ENCODE results near the gene MYO1D. TPM values are rescaled to one million over a fixed set of nuclear protein-coding genes. Genes with fewer than 3 reads are reported as not detected.

MYO1D gene
- total RNA-seq, 1 donor from 2014 or later = 23.4 TPM

GRCh38 chr17:32567511-32567910 is 309.4 kb downstream of the MYO1D start:
- Mint-ChIP-seq H3K27me3 (ENCODE audit: low read depth) (no peaks in the 10 kb centered on the region), H3K36me3 (ENCODE audit: low read depth) (no peaks in the 10 kb centered on the region), H3K27ac (no peak overlapping the region), H3K4me1 (ENCODE audit: low read depth) (peaks cover 16% of the 10 kb centered on the region), H3K9me3 (no peaks in the 10 kb centered on the region), H3K4me3 (ENCODE audit: low read depth) (no peak overlapping the region)
- intact Hi-C loops (cut with micrococcal nuclease) = no loop called here
- no peak for DNase-seq (ENCODE audit: low spot score)

GRCh38 chr17:32567086-32567485 is 309.8 kb downstream of the MYO1D start:
- Mint-ChIP-seq H3K27me3 (ENCODE audit: low read depth) (no peaks in the 10 kb centered on the region), H3K9me3 (no peaks in the 10 kb centered on the region), H3K27ac (no peak overlapping the region), H3K4me3 (ENCODE audit: low read depth) (no peak overlapping the region), H3K36me3 (ENCODE audit: low read depth) (no peaks in the 10 kb centered on the region), H3K4me1 (ENCODE audit: low read depth) (peaks cover 16% of the 10 kb centered on the region)
- intact Hi-C loops (cut with micrococcal nuclease) = no loop called here
- DNase-seq (ENCODE audit: low spot score) = no peak

- H3K36me3 Mint-ChIP-seq (ENCODE audit: low read depth) = no peaks in the 10 kb centered on the region
- peaks cover 16% of the 10 kb centered on the region for H3K4me1 Mint-ChIP-seq (ENCODE audit: low read depth)
- no peak for DNase-seq (ENCODE audit: low spot score)
- no peaks in the 10 kb centered on the region for H3K9me3 Mint-ChIP-seq
- intact Hi-C loops (cut with micrococcal nuclease) = no loop called here
- H3K4me3 Mint-ChIP-seq (ENCODE audit: low read depth) = no peak overlapping the region
- no peak overlapping the region for H3K27ac Mint-ChIP-seq
- H3K27me3 Mint-ChIP-seq (ENCODE audit: low read depth) = no peaks in the 10 kb centered on the region
These were observed 310.6 kb downstream of the MYO1D start for GRCh38 chr17:32566303-32566702.

- Mint-ChIP-seq H3K4me1 (ENCODE audit: low read depth) (peaks cover 15% of the 10 kb centered on the region), H3K9me3 (no peaks in the 10 kb centered on the region), H3K36me3 (ENCODE audit: low read depth) (no peaks in the 10 kb centered on the region), H3K4me3 (ENCODE audit: low read depth) (no peak overlapping the region), H3K27me3 (ENCODE audit: low read depth) (no peaks in the 10 kb centered on the region), H3K27ac (no peak overlapping the region)
- no peak for DNase-seq (ENCODE audit: low spot score)
- intact Hi-C loops (cut with micrococcal nuclease) = no loop called here
These were observed 311.5 kb downstream of the MYO1D start for GRCh38 chr17:32565401-32565800.

GRCh38 chr17:32564325-32564724 is 312.6 kb downstream of the MYO1D start:
- Mint-ChIP-seq H3K27me3 (ENCODE audit: low read depth) (no peaks in the 10 kb centered on the region), H3K36me3 (ENCODE audit: low read depth) (no peaks in the 10 kb centered on the region), H3K27ac (no peak overlapping the region), H3K4me3 (ENCODE audit: low read depth) (no peak overlapping the region), H3K9me3 (no peaks in the 10 kb centered on the region), H3K4me1 (ENCODE audit: low read depth) (peaks cover 13% of the 10 kb centered on the region)
- DNase-seq (ENCODE audit: low spot score) = no peak
- intact Hi-C loops (cut with micrococcal nuclease) = no loop called here

GRCh38 chr17:32563583-32563982 is 313.3 kb downstream of the MYO1D start:
- no peak overlapping the region for H3K27ac Mint-ChIP-seq
- intact Hi-C loops (cut with micrococcal nuclease) = no loop called here

GRCh38 chr17:32558997-32559650 is 317.8 kb downstream of the MYO1D start:
- Mint-ChIP-seq H3K9me3 (no peaks in the 10 kb centered on the region), H3K36me3 (ENCODE audit: low read depth) (no peaks in the 10 kb centered on the region), H3K27me3 (ENCODE audit: low read depth) (no peaks in the 10 kb centered on the region), H3K4me3 (ENCODE audit: low read depth) (no peak overlapping the region), H3K4me1 (ENCODE audit: low read depth) (peaks cover 33% of the 10 kb centered on the region), H3K27ac (peak overlapping the region; percentile 18)
- intact Hi-C loops (cut with micrococcal nuclease) = loop anchor here (2.0 to 10.0 kb wide), 2 partner anchors 38 to 74 kb away; partner anchors contain the start of gene CDK5R1
- DNase-seq (ENCODE audit: low spot score) = no peak

More at GRCh38 chr17:32563583-32563982, 313.3 kb downstream of the MYO1D start:
- Mint-ChIP-seq H3K4me3 (ENCODE audit: low read depth) (no peak overlapping the region), H3K9me3 (no peaks in the 10 kb centered on the region), H3K4me1 (ENCODE audit: low read depth) (peaks cover 20% of the 10 kb centered on the region), H3K36me3 (ENCODE audit: low read depth) (no peaks in the 10 kb centered on the region), H3K27me3 (ENCODE audit: low read depth) (no peaks in the 10 kb centered on the region)
- DNase-seq (ENCODE audit: low spot score) = no peak

GRCh38 chr17:32558326-32558955 is 318.5 kb downstream of the MYO1D start:
- Mint-ChIP-seq H3K4me1 (ENCODE audit: low read depth) (peaks cover 34% of the 10 kb centered on the region), H3K4me3 (ENCODE audit: low read depth) (no peak overlapping the region), H3K27me3 (ENCODE audit: low read depth) (no peaks in the 10 kb centered on the region), H3K9me3 (no peaks in the 10 kb centered on the region), H3K36me3 (ENCODE audit: low read depth) (no peaks in the 10 kb centered on the region), H3K27ac (peak overlapping the region; percentile 18)
- no peak for DNase-seq (ENCODE audit: low spot score)
- intact Hi-C loops (cut with micrococcal nuclease) = loop anchor here (2.0 to 10.0 kb wide), 2 partner anchors 38 to 74 kb away; partner anchors contain the start of gene CDK5R1

- Mint-ChIP-seq H3K27ac (no peak overlapping the region), H3K27me3 (ENCODE audit: low read depth) (no peaks in the 10 kb centered on the region), H3K9me3 (no peaks in the 10 kb centered on the region), H3K36me3 (ENCODE audit: low read depth) (no peaks in the 10 kb centered on the region), H3K4me1 (ENCODE audit: low read depth) (peaks cover 58% of the 10 kb centered on the region), H3K4me3 (ENCODE audit: low read depth) (no peak overlapping the region)
- no peak for DNase-seq (ENCODE audit: low spot score)
- intact Hi-C loops (cut with micrococcal nuclease) = loop anchor here (10.0 kb wide), 1 partner anchor 71 kb away; the partner anchor contains the start of gene CDK5R1
These were observed 321.2 kb downstream of the MYO1D start for GRCh38 chr17:32555611-32556310.

GRCh38 chr17:32553168-32553567 is 323.8 kb downstream of the MYO1D start:
- no peak for DNase-seq (ENCODE audit: low spot score)
- no peaks in the 10 kb centered on the region for H3K36me3 Mint-ChIP-seq (ENCODE audit: low read depth)
- H3K4me1 Mint-ChIP-seq (ENCODE audit: low read depth) = peaks cover 53% of the 10 kb centered on the region
- no peaks in the 10 kb centered on the region for H3K27me3 Mint-ChIP-seq (ENCODE audit: low read depth)
- no peaks in the 10 kb centered on the region for H3K9me3 Mint-ChIP-seq
- no peak overlapping the region for H3K4me3 Mint-ChIP-seq (ENCODE audit: low read depth)
- H3K27ac Mint-ChIP-seq = peak overlapping the region; percentile 4
- intact Hi-C loops (cut with micrococcal nuclease) = loop anchor here (2.0 to 10.0 kb wide), 2 partner anchors 18 to 68 kb away; partner anchors contain the start of gene CDK5R1

GRCh38 chr17:32552280-32552679 is 324.6 kb downstream of the MYO1D start:
- no peaks in the 10 kb centered on the region for H3K36me3 Mint-ChIP-seq (ENCODE audit: low read depth)
- H3K4me1 Mint-ChIP-seq (ENCODE audit: low read depth) = peaks cover 47% of the 10 kb centered on the region
- H3K4me3 Mint-ChIP-seq (ENCODE audit: low read depth) = no peak overlapping the region
- intact Hi-C loops (cut with micrococcal nuclease) = loop anchor here (2.0 to 10.0 kb wide), 2 partner anchors 19 to 67 kb away; partner anchors contain the start of gene CDK5R1
- no peaks in the 10 kb centered on the region for H3K27me3 Mint-ChIP-seq (ENCODE audit: low read depth)
- H3K9me3 Mint-ChIP-seq = no peaks in the 10 kb centered on the region
- DNase-seq (ENCODE audit: low spot score) = no peak
- no peak overlapping the region for H3K27ac Mint-ChIP-seq

- no peak for DNase-seq (ENCODE audit: low spot score)
- Mint-ChIP-seq H3K4me1 (ENCODE audit: low read depth) (peaks cover 47% of the 10 kb centered on the region), H3K4me3 (ENCODE audit: low read depth) (no peak overlapping the region), H3K36me3 (ENCODE audit: low read depth) (no peaks in the 10 kb centered on the region), H3K9me3 (no peaks in the 10 kb centered on the region), H3K27me3 (ENCODE audit: low read depth) (no peaks in the 10 kb centered on the region), H3K27ac (peak overlapping the region; percentile 55)
- intact Hi-C loops (cut with micrococcal nuclease) = loop anchor here (1.0 to 10.0 kb wide), 2 partner anchors 28 to 67 kb away; partner anchors contain the start of gene CDK5R1
These were observed 325.6 kb downstream of the MYO1D start for GRCh38 chr17:32551186-32551955.
